HG02642 (cell line): Measurements from ENCODE around the gene FAM53C.

Source experiments
- ATAC-seq: cut with Tn5 transposase; IDR thresholded peaks from one replicate; pipeline ENCODE4 v1.9.1; 2021; ENCODE audit warnings: mild to moderate bottlenecking; ENCODE audit not compliant: unreplicated experiment, poor library complexity

The FAM53C gene

GRCh38 chr5:138350563-138350890 lies 12.5 kb downstream of the FAM53C start:
- ATAC-seq, result no peak

- ATAC-seq, result no peak
Observed at GRCh38 chr5:138351056-138351455, 13.0 kb downstream of the FAM53C start.

- no peak for ATAC-seq
Observed at GRCh38 chr5:138351517-138351916, 13.5 kb downstream of the FAM53C start.

GRCh38 chr5:138352071-138352721 lies 14.1 kb downstream of the FAM53C start, which contains the start of gene KDM3B:
KDM3B (plus strand) TSS chr5:138352685; CDS start chr5:138352796, 111 bp downstream.
- ATAC-seq, result peak; percentile 76

GRCh38 chr5:138352722-138353559 lies 14.9 kb downstream of the FAM53C start:
- peak; percentile 49 for ATAC-seq

- no peak for ATAC-seq
Observed at GRCh38 chr5:138353560-138354080, 15.6 kb downstream of the FAM53C start.

GRCh38 chr5:138354387-138354786 lies 16.3 kb downstream of the FAM53C start:
- no peak for ATAC-seq

GRCh38 chr5:138354926-138355378 lies 16.9 kb downstream of the FAM53C start:
- peak; percentile 29 for ATAC-seq

- ATAC-seq, result no peak
Observed at GRCh38 chr5:138359621-138360020, 21.6 kb downstream of the FAM53C start.

- ATAC-seq, result no peak
Observed at GRCh38 chr5:138360941-138361452, 22.9 kb downstream of the FAM53C start.

GRCh38 chr5:138364576-138364975 lies 26.5 kb downstream of the FAM53C start:
- no peak for ATAC-seq

- ATAC-seq, result no peak
Observed at GRCh38 chr5:138366632-138367382, 28.7 kb downstream of the FAM53C start.

GRCh38 chr5:138369261-138369660 lies 31.2 kb downstream of the FAM53C start:
- ATAC-seq, result no peak

GRCh38 chr5:138369706-138370105 lies 31.6 kb downstream of the FAM53C start:
- ATAC-seq, result no peak

GRCh38 chr5:138370537-138370936 lies 32.5 kb downstream of the FAM53C start:
- ATAC-seq, result no peak

GRCh38 chr5:138371454-138371853 lies 33.4 kb downstream of the FAM53C start:
- ATAC-seq, result no peak

GRCh38 chr5:138372225-138372624 lies 34.2 kb downstream of the FAM53C start:
- no peak for ATAC-seq

- ATAC-seq, result no peak
Observed at GRCh38 chr5:138372653-138373052, 34.6 kb downstream of the FAM53C start.

- ATAC-seq, result no peak
Observed at GRCh38 chr5:138382347-138382746, 44.3 kb downstream of the FAM53C start.

- ATAC-seq, result no peak
Observed at GRCh38 chr5:138385660-138386059, 47.6 kb downstream of the FAM53C start.
